HL-60 (cell line): ENCODE data around the gene PDK1.

Source experiments
- DNase-seq, 2 experiments: peaks; one replicate each; pipeline ENCODE4 v3.0.0-alpha.2; 2010 to 2020; ENCODE audit warnings: low read depth in 1 of 2, low spot score in 1 of 2
- H3K27ac ChIP-seq: fragments of 250-450 bp; sonication (Bioruptor Pico); replicated peaks from 2 replicates; pipeline ENCODE4 v1.5.1; 2020; ENCODE audit warnings: mild to moderate bottlenecking, moderate library complexity
- H3K27me3 ChIP-seq: fragments of 250-450 bp; sonication (Bioruptor Pico); 2 replicates; pipeline ENCODE4 v1.5.1; 2021; ENCODE audit warnings: mild to moderate bottlenecking, moderate library complexity; ENCODE audit not compliant: insufficient read depth, poor library complexity, severe bottlenecking
- H3K4me3 ChIP-seq: replicated peaks from 2 replicates; pipeline ENCODE4 v1.5.1; 2011; ENCODE audit warnings: mild to moderate bottlenecking, control low read depth, low read length; ENCODE audit not compliant: insufficient read depth
- GABPA ChIP-seq: IDR thresholded peaks from 2 replicates; pipeline ENCODE4 v1.6.1; 2012; ENCODE audit warnings: low read depth
- POLR2AphosphoS5 ChIP-seq: IDR thresholded peaks from 2 replicates; pipeline ENCODE4 v1.6.1; 2012; ENCODE audit warnings: low read depth
- SPI1 ChIP-seq: IDR thresholded peaks from 2 replicates; pipeline ENCODE4 v1.6.1; 2012; ENCODE audit warnings: low read depth, mild to moderate bottlenecking, borderline replicate concordance
- TF ChIP-seq, protein P1 (sequence below): IDR thresholded peaks from one replicate; pipeline ENCODE4 v1.5.1; 2011; ENCODE audit warnings: low read length, control low read depth, inconsistent platforms; ENCODE audit not compliant: insufficient read depth
- TF ChIP-seq, protein P2 (sequence below): IDR thresholded peaks from 2 replicates; pipeline ENCODE4 v1.6.1; 2012; ENCODE audit warnings: low read depth; ENCODE audit not compliant: insufficient replicate concordance

Gene PDK1

DNA sequence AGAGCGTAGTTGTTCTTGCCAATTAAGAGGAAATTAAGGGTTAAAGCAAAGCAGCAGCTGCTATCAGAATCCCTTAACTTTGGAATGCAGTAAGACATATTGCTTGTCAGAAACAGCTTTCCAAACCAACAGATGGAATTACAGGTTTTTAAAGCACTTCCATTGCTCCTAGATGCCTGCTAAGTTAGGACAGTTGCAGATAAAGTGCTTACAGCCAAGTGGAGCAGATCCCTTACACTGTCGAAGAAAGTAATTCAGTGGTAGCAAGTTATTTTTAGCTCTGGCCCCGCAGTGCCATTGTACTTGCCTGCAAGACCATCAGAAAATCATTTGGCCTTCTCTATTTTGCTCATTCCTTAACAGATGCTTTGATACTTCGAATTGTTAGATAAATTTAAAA, 5.4 kb downstream of the PDK1 start:
- H3K27me3 ChIP-seq = no peaks in the 10 kb centered on the region
- TF ChIP-seq POLR2AphosphoS5 = no peak
- TF ChIP-seq, protein P1, sequence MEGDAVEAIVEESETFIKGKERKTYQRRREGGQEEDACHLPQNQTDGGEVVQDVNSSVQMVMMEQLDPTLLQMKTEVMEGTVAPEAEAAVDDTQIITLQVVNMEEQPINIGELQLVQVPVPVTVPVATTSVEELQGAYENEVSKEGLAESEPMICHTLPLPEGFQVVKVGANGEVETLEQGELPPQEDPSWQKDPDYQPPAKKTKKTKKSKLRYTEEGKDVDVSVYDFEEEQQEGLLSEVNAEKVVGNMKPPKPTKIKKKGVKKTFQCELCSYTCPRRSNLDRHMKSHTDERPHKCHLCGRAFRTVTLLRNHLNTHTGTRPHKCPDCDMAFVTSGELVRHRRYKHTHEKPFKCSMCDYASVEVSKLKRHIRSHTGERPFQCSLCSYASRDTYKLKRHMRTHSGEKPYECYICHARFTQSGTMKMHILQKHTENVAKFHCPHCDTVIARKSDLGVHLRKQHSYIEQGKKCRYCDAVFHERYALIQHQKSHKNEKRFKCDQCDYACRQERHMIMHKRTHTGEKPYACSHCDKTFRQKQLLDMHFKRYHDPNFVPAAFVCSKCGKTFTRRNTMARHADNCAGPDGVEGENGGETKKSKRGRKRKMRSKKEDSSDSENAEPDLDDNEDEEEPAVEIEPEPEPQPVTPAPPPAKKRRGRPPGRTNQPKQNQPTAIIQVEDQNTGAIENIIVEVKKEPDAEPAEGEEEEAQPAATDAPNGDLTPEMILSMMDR = no peak
- TF ChIP-seq GABPA = no peak
- TF ChIP-seq SPI1 = no peak
- TF ChIP-seq, protein P2, sequence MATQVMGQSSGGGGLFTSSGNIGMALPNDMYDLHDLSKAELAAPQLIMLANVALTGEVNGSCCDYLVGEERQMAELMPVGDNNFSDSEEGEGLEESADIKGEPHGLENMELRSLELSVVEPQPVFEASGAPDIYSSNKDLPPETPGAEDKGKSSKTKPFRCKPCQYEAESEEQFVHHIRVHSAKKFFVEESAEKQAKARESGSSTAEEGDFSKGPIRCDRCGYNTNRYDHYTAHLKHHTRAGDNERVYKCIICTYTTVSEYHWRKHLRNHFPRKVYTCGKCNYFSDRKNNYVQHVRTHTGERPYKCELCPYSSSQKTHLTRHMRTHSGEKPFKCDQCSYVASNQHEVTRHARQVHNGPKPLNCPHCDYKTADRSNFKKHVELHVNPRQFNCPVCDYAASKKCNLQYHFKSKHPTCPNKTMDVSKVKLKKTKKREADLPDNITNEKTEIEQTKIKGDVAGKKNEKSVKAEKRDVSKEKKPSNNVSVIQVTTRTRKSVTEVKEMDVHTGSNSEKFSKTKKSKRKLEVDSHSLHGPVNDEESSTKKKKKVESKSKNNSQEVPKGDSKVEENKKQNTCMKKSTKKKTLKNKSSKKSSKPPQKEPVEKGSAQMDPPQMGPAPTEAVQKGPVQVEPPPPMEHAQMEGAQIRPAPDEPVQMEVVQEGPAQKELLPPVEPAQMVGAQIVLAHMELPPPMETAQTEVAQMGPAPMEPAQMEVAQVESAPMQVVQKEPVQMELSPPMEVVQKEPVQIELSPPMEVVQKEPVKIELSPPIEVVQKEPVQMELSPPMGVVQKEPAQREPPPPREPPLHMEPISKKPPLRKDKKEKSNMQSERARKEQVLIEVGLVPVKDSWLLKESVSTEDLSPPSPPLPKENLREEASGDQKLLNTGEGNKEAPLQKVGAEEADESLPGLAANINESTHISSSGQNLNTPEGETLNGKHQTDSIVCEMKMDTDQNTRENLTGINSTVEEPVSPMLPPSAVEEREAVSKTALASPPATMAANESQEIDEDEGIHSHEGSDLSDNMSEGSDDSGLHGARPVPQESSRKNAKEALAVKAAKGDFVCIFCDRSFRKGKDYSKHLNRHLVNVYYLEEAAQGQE = no peak
- no peak overlapping the region for H3K4me3 ChIP-seq
- DNase-seq = no peak
- H3K27ac ChIP-seq = no peak overlapping the region

DNA sequence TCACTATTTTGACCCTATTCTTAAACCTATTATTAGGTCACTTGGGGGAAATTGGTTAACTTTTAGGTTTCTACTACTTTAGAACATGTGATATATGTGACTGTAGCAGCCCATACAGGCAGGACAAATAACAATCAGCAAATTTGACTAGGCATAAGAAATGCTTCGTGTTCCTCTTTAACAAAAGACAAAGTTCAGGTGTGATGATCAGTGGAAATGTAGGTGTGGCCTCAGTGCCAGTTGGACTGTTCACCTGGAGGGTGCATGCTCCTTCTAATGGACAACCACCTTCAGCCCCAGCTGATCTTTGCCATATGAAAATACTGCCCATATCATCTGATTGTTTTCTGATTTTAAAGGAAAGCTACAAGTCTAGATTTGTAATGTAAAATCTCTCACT, 6.4 kb downstream of the PDK1 start:
- no peaks in the 10 kb centered on the region for H3K27me3 ChIP-seq
- TF ChIP-seq GABPA (no peak), POLR2AphosphoS5 (no peak), SPI1 (no peak)
- TF ChIP-seq, protein P1 = no peak
- TF ChIP-seq, protein P2 = no peak
- no peak overlapping the region for H3K27ac ChIP-seq
- no peak overlapping the region for H3K4me3 ChIP-seq
- no peak for DNase-seq

DNA sequence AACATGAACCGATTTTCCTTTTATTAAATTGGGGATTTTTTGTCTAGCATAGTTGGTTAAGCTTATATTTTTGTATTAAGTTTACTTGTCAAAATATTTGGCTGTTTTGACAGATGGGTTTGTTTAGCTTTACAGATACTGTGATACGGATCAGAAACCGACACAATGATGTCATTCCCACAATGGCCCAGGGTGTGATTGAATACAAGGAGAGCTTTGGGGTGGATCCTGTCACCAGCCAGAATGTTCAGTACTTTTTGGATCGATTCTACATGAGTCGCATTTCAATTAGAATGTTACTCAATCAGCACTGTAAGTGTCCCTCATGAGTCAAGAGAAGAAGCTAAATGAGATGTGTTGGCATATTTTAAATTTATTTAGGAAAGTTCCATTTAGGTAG, 8.5 kb downstream of the PDK1 start:
- no peak for DNase-seq
- no peak overlapping the region for H3K27ac ChIP-seq
- no peak for TF ChIP-seq SPI1
- TF ChIP-seq, protein P2 = no peak
- TF ChIP-seq GABPA = no peak
- no peak for TF ChIP-seq POLR2AphosphoS5
- TF ChIP-seq, protein P1 = no peak
- H3K27me3 ChIP-seq = no peaks in the 10 kb centered on the region
- no peak overlapping the region for H3K4me3 ChIP-seq
